Measurements from ENCODE around the gene ULK2.

DNA sequence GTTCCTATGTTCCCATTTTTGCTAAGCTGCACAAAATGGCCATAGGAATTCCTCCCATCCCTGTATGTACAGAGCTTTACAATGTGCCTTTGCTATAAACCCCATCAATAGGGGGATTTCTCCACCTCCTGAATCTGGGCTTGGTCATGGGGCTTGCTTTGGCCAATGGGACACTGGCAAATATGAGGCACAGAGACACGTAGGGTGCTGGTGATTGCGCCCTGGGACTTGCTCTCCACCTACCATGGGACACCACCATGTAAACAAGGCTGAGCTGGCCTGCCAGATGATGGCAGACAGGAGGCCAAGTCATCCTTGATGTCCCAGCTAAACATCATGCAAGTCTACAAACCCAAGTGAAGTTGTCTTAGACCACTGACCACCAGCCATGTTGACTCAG, 104.3 kb downstream of the ULK2 start:
- no peak for TF ChIP-seq POLR2A (IDR thresholded peaks at IDR 0.05)
- TF ChIP-seq CTCF (IDR thresholded peaks at IDR 0.05): no peak

Data from uterus (tissue), 2 donors.